Left renal pelvis (tissue), 4 donors: ENCODE results near the gene COL4A5. TPM values are rescaled to one million over a fixed set of nuclear protein-coding genes. Genes with fewer than 3 reads are reported as not detected.
A peak's percentile ranks its signal among the peaks of the same experiment; 100 is the strongest.

Experiments used
- DNase-seq, 4 donors: peaks; one replicate each; pipeline ENCODE4 v3.0.0-alpha.2; 2013; ENCODE audit warnings: low read depth in 4 of 4, low spot score in 3 of 4
- polyA plus RNA-seq, 4 donors: library from polyadenylated mRNA; unstranded; fragments of 120-200 nt; gene quantifications; one replicate each; pipeline ENCODE4 v1.2.1, GENCODE V29; 2013; ENCODE audit not compliant: insufficient read length in 4 of 4

COL4A5 gene
- polyA plus RNA-seq, 4 donors: 106 to 150 (median 139) TPM

GRCh38 chrX:108610141-108610540 lies 170.5 kb downstream of the COL4A5 start:
- no peak for DNase-seq

- DNase-seq: no peak
These were observed 175.0 kb downstream of the COL4A5 start for GRCh38 chrX:108614616-108615015.

- no peak for DNase-seq
These were observed 201.2 kb downstream of the COL4A5 start for GRCh38 chrX:108640817-108641216.

- no peak for DNase-seq
These were observed 202.1 kb downstream of the COL4A5 start for GRCh38 chrX:108641589-108642272.

- no peak for DNase-seq
These were observed 202.6 kb downstream of the COL4A5 start for GRCh38 chrX:108642273-108642628.

- DNase-seq: no peak
These were observed 225.1 kb downstream of the COL4A5 start for GRCh38 chrX:108664701-108665100.

GRCh38 chrX:108666101-108666500 lies 226.5 kb downstream of the COL4A5 start:
- DNase-seq: no peak

- DNase-seq: no peak
These were observed 231.9 kb downstream of the COL4A5 start for GRCh38 chrX:108671526-108671925.

GRCh38 chrX:108696690-108697089 lies 257.1 kb downstream of the COL4A5 start:
- no peak for DNase-seq

- peak in 1 of 4 donors; percentile 3 for DNase-seq
These were observed 259.7 kb downstream of the COL4A5 start for GRCh38 chrX:108699368-108699767.

GRCh38 chrX:108701633-108702032 lies 262.0 kb downstream of the COL4A5 start:
- no peak for DNase-seq

- no peak for DNase-seq
These were observed 262.9 kb downstream of the COL4A5 start for GRCh38 chrX:108702530-108702929.

GRCh38 chrX:108704839-108705238 lies 265.2 kb downstream of the COL4A5 start:
- no peak for DNase-seq

- DNase-seq: no peak
These were observed 273.2 kb downstream of the COL4A5 start for GRCh38 chrX:108712886-108713285.

- DNase-seq: no peak
These were observed 282.9 kb downstream of the COL4A5 start for GRCh38 chrX:108722561-108722960.

- DNase-seq: no peak
These were observed 287.1 kb downstream of the COL4A5 start for GRCh38 chrX:108726748-108727147.

GRCh38 chrX:108731153-108731552 lies 291.5 kb downstream of the COL4A5 start:
- no peak for DNase-seq

- no peak for DNase-seq
These were observed 293.1 kb downstream of the COL4A5 start for GRCh38 chrX:108732630-108733321.

GRCh38 chrX:108734426-108734825 lies 294.8 kb downstream of the COL4A5 start:
- DNase-seq: no peak

GRCh38 chrX:108735091-108735678 lies 295.5 kb downstream of the COL4A5 start:
- DNase-seq: no peak

GRCh38 chrX:108735679-108736508 lies 296.3 kb downstream of the COL4A5 start:
- DNase-seq: no peak
